Heart left ventricle (tissue), 16 donors: ENCODE measurements around the gene FYN. TPM values are rescaled to one million over a fixed set of nuclear protein-coding genes. Genes with fewer than 3 reads are reported as not detected.
"Not testable (repeated sequence)": the region's sequence is repeated elsewhere in the genome, so short reads cannot be mapped to it uniquely, and the experiment has no call there.

Experiments
- ATAC-seq, 4 donors: fragments of 200-7000 bp; cut with Tn5 transposase; one replicate each; pipeline ENCODE4 v1.9.1; 2020 to 2022; ENCODE audit warnings: moderate library complexity in 4 of 4, mild to moderate bottlenecking in 3 of 4, moderate number of reproducible peaks in 1 of 4
- DNase-seq, 5 donors: peaks; one replicate each; pipeline ENCODE4 v3.0.0-alpha.2; 2020
- H3K27ac ChIP-seq, 12 donors: fragments of 200-600 bp; sonication (generic) in 4 of 12; one replicate each; pipeline versions ENCODE4 v1.5.0 to v1.8.0; 2016 to 2022; ENCODE audit warnings: mild to moderate bottlenecking in 2 of 12
- H3K27me3 ChIP-seq, 9 donors: fragments of 200-600 bp; sonication (generic) in 2 of 9; one replicate each; pipeline versions ENCODE4 v1.5.1 to v1.8.0; 2016 to 2022; ENCODE audit warnings: mild to moderate bottlenecking in 3 of 9
- H3K36me3 ChIP-seq, 9 donors: fragments of 200-600 bp; sonication (generic) in 2 of 9; one replicate each; pipeline versions ENCODE4 v1.5.0 to v1.8.0; 2018 to 2022; ENCODE audit warnings: mild to moderate bottlenecking in 2 of 9
- H3K4me1 ChIP-seq, 12 donors: fragments of 200-600 bp; sonication (generic) in 4 of 12; one replicate each; pipeline versions ENCODE4 v1.5.0 to v1.8.0; 2016 to 2022; ENCODE audit warnings: mild to moderate bottlenecking in 3 of 12
- H3K4me3 ChIP-seq, 12 donors: fragments of 200-600 bp; sonication (generic) in 4 of 12; one replicate each; pipeline versions ENCODE4 v1.5.0 to v1.8.0; 2017 to 2022; ENCODE audit warnings: mild to moderate bottlenecking in 9 of 12, moderate library complexity in 4 of 12
- H3K9me3 ChIP-seq, 12 donors: fragments of 200-600 bp; sonication (generic) in 4 of 12; one replicate each; pipeline versions ENCODE4 v1.5.0 to v1.8.0; 2016 to 2022; ENCODE audit warnings: mild to moderate bottlenecking in 1 of 12
- POLR2A ChIP-seq, 2 donors: fragments of 450-650 bp; IDR thresholded peaks; one replicate each; pipeline ENCODE4 v1.6.1; 2017; ENCODE audit warnings: antibody characterized with exemption in 2 of 2, mild to moderate bottlenecking in 2 of 2, moderate library complexity in 2 of 2
- WGBS, 4 donors: extraction: QIAGEN DNeasy Blood & Tissue Kit in 2 of 4; methylation state at CpG; one replicate each; pipeline versions ENCODE4 v1.1.5 to v1.1.7; 2013 to 2018; 5-methylcytosine and 5-hydroxymethylcytosine counted together
- intact Hi-C, 10 donors: fragments of 100-400 bp; cut with DNase I; formaldehyde crosslinking; loops; one replicate each; pipeline versions ENCODE4 v1.11.1 to v1.14.2; 2022
- polyA plus RNA-seq, 2 donors: library from polyadenylated mRNA; stranded (reverse); fragments of 200-250 nt; gene quantifications; one replicate each; pipeline ENCODE4 v1.2.3, GENCODE V29; 2013
- total RNA-seq, 9 donors: library from RNA; depleted of rRNA in 2 of 9; stranded (reverse); fragments of >200 nt in 2 of 9; fragmentation: NEBNext Ultra II Directional in 3 of 9; extraction: Animal tissue kit (Norgen Biotek cat#: 25700) in 3 of 9; gene quantifications; one replicate each; pipeline versions ENCODE4 v1.1.0 to v1.2.4, GENCODE V29; 2016 to 2023
- TF ChIP-seq, protein P1 (sequence below), 12 donors: fragments of 200-600 bp; sonication (generic) in 4 of 12; IDR thresholded peaks; one replicate each; pipeline versions ENCODE4 v1.5.0 to v1.8.0; 2018 to 2022; ENCODE audit warnings: antibody characterized with exemption in 12 of 12, mild to moderate bottlenecking in 5 of 12
- donor health status: ischemic (EF 13 %, LVEDD 7.1; RV severe dilation, severe dysfunction).
- donor health status: healthy with polysubstance abuse.
- donor health status: DM: no; HTN: yes; CAD: no.
- donor health status: DM: no; HTN: no; CAD: no.
- donor health status: ischemic (EF 25% LVEDD 6.9; RV normal size, moderate dysfunction).
- donor health status: ischemic (EF 25% LVEDD 5.7; RV mildly dilated, moderate dysfunction).
- donor health status: healthy.
- donor health status: DM: yes; HTN: yes; CAD: no.
- donor health status: ischemic (EF 35%, LVEDD 5.7; RV mildly dilated, moderate dysfunction).
- donor health status: nonischemic (EF 11% LVEDD 7.7; RV severe dilation, severe dysfunction).
- donor health status: DM: yes; HTN: yes; CAD: no.
- donor health status: PGD.
- donor health status: ischemic (EF 29% LVEDD 5.4; RV normal size, mild dysfunction).
- donor health status: nonischemic (EF 23%, LVEDD 6.1; RV moderate dilation, normal function).

The FYN gene
- total and polyA plus RNA-seq, 11 donors, result 14.7 to 72.4 (median 52.3) TPM

DNA sequence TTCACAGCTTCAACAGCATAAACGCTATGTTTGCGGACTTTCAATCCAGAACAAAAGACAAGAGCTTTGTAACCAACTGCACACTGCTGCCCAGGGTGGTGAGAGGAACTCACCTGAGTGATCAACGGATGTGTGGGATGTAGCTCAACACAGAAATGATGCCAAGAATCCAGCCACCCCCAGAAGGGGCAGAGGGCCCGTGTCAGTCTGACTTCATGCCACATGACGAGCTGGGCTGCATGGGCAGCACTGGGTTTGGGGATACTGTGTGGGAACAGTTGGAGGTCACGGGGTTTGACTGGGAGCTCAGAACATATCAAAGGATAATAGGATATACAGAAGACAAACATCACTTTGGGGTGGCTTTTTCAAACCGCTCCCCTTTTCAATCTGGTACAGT, 188.2 kb downstream of the FYN start:
- intact Hi-C loops, result no loop called here
- no peaks in the 10 kb centered on the region for H3K9me3 ChIP-seq
- H3K4me1 ChIP-seq, result peaks cover 0 to 72% (median 44%) of the 10 kb centered on the region in 12 donors
- ATAC-seq (no peak), DNase-seq (no peak)
- 85 to 91% (median 88%) methylated on average over 7 of the region's 7 CpGs for WGBS, 4 donors
- TF ChIP-seq, protein P1, sequence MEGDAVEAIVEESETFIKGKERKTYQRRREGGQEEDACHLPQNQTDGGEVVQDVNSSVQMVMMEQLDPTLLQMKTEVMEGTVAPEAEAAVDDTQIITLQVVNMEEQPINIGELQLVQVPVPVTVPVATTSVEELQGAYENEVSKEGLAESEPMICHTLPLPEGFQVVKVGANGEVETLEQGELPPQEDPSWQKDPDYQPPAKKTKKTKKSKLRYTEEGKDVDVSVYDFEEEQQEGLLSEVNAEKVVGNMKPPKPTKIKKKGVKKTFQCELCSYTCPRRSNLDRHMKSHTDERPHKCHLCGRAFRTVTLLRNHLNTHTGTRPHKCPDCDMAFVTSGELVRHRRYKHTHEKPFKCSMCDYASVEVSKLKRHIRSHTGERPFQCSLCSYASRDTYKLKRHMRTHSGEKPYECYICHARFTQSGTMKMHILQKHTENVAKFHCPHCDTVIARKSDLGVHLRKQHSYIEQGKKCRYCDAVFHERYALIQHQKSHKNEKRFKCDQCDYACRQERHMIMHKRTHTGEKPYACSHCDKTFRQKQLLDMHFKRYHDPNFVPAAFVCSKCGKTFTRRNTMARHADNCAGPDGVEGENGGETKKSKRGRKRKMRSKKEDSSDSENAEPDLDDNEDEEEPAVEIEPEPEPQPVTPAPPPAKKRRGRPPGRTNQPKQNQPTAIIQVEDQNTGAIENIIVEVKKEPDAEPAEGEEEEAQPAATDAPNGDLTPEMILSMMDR (IDR thresholded peaks at IDR 0.05), result no peak
- TF ChIP-seq POLR2A (IDR thresholded peaks at IDR 0.05), result no peak
- peaks cover 0 to 69% (median 24%) of the 10 kb centered on the region in 9 donors for H3K36me3 ChIP-seq
- no peak overlapping the region for H3K4me3 ChIP-seq
- no peaks in the 10 kb centered on the region for H3K27me3 ChIP-seq
- peak overlapping the region; percentile 37 to 91 (median 80) for H3K27ac ChIP-seq

DNA sequence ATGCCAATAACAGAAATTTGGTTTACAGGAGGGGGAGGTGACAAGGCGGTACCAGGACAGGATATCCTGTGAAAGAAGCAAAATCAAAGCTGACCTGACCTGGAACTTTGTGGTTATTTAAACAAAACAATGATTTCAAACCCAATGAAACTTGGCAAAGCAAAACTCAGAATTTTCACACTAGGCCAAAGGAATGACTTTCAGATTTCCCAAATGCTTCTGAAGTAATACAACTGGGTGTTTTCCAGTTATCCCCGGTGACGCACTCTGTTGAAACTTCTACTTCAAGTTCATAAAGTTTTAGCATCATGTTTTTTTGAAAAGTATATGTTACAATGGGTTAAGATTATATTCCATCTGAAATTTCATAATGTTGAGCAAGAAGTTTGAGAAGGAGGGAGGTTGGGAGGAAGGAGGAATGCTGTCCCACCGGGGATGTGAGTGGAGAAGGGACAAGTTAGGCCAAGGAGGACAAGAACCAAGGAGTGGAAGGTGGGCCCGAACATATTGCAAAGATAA, 189.4 kb downstream of the FYN start:
- no peaks in the 10 kb centered on the region for H3K9me3 ChIP-seq
- no peaks in the 10 kb centered on the region for H3K27me3 ChIP-seq
- ATAC-seq (peak; percentile 50 to 73 (median 59)), DNase-seq (peak in 1 of 5 donors; percentile 30)
- peaks cover 0 to 69% (median 17%) of the 10 kb centered on the region in 9 donors for H3K36me3 ChIP-seq
- intact Hi-C loops, result no loop called here
- no peak overlapping the region for H3K4me3 ChIP-seq
- H3K27ac ChIP-seq, result peak overlapping the region; percentile 77 to 91 (median 82)
- peaks cover 0 to 83% (median 51%) of the 10 kb centered on the region in 12 donors for H3K4me1 ChIP-seq
- 45 to 56% (median 49%) methylated on average over 5 of the region's 5 CpGs for WGBS, 4 donors
- TF ChIP-seq, protein P1 (IDR thresholded peaks at IDR 0.05), result no peak
- TF ChIP-seq POLR2A (IDR thresholded peaks at IDR 0.05), result no peak

DNA sequence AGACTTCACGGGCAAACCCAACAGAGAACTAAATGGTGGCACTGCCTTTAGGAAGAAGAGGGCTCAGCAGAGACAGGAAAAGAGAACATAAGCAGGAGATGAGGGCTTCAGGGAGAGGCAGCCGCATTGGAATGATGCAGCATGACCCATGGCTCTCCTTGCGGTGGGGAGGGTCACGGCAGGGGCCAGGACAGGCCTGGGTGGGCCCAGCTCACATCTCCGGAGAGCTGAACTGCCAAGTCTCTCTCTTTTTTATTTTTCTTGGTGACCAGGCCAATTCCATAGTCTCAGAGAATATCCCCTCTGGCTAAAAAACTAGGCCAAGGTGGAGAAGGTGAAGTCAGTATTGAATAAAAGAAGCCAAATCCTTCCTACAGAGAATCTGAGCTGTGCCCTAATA, 190.1 kb downstream of the FYN start:
- TF ChIP-seq, protein P1 (IDR thresholded peaks at IDR 0.05), result no peak
- TF ChIP-seq POLR2A (IDR thresholded peaks at IDR 0.05), result no peak
- Histone ChIP-seq H3K9me3 (no peaks in the 10 kb centered on the region), H3K4me1 (peaks cover 0 to 82% (median 51%) of the 10 kb centered on the region in 12 donors), H3K36me3 (peaks cover 0 to 62% (median 16%) of the 10 kb centered on the region in 9 donors), H3K27me3 (no peaks in the 10 kb centered on the region), H3K4me3 (no peak overlapping the region), H3K27ac (peak overlapping the region; percentile 70 to 90 (median 81))
- ATAC-seq, result peak in 3 of 4 donors; percentile 29 to 38 (median 32)
- peak in 1 of 5 donors; percentile 39 for DNase-seq
- intact Hi-C loops, result no loop called here
- 54 to 62% (median 60%) methylated on average over 5 of the region's 5 CpGs for WGBS, 4 donors

DNA sequence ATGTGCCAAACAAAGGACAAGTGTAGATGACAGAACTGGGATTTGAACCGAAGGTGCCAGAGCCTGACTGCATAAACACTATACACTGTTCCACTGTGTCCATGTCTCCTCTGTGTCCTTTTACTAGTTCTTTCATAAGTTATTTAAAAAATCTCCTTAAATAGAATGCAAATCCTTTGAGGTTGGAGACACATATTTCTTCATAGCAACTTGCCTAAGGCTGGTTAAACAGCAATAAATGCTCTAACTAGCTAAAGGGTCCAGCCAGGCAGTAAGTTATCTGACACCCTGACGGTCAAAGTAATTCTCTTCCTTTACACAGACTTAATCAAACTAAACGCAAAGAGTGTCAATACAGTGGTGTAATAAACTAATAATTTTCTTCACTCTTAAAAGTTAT, 191.4 kb downstream of the FYN start:
- Histone ChIP-seq H3K27me3 (no peaks in the 10 kb centered on the region), H3K4me1 (peaks cover 0 to 82% (median 49%) of the 10 kb centered on the region in 12 donors), H3K27ac (peak overlapping the region in 9 of 12 donors; percentile 11 to 90 (median 78)), H3K4me3 (no peak overlapping the region), H3K36me3 (peaks cover 0 to 63% (median 20%) of the 10 kb centered on the region in 9 donors), H3K9me3 (no peaks in the 10 kb centered on the region)
- intact Hi-C loops, result no loop called here
- ATAC-seq, result no peak
- no peak for DNase-seq
- 90 to 92% (median 92%) methylated on average over 3 of the region's 3 CpGs for WGBS, 4 donors
- TF ChIP-seq, protein P1 (IDR thresholded peaks at IDR 0.05), result no peak
- TF ChIP-seq POLR2A (IDR thresholded peaks at IDR 0.05), result no peak

DNA sequence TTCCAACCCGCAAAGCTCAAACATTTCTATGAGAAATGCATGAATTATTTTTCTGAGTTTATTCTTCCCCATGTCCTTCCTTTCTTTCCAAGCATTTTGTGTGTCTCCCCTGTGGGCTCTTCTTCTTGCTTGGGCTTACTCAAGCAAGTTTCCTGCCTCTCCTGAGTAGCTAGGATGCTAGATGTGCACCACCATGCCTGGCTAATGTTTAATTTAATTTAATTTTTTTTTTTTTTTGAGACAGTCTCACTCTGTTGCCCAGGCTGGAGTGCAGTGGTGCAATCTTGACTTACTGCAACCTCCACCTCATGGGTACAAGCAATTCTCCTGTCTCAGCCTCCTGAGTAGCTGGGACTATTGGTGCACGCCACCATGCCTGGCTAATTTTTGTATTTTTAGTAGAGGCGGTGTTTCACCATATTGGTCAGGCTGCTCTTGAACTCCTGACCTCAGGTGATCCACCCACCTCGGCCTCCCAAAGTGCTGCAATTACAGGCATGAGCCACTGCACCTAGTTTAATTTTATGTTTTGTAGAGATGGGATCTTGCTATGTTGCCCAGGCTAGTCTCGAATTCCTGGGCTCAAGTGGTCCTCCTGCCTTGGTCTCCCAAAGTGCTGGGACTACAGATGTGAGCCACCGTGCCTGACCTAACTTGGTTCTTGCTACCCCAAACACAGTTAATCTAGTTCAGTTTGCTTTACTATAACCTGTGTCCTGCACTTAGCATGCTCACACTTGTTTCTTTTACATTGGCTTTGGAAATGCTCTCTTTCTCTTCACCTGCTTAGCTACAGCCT, 192.2 kb downstream of the FYN start:
- peak overlapping the region in 1 of 12 donors; percentile 11 for H3K27ac ChIP-seq
- DNase-seq, H3K27me3 ChIP-seq, intact Hi-C loops, H3K4me3 ChIP-seq, H3K9me3 ChIP-seq, ATAC-seq: not testable (repeated sequence)
- WGBS, 4 donors, result 98 to 99% (median 99%) methylated on average over 6 of the region's 6 CpGs
- peaks cover 0 to 70% (median 25%) of the 10 kb centered on the region in 9 donors for H3K36me3 ChIP-seq
- H3K4me1 ChIP-seq, result peaks cover 0 to 74% (median 42%) of the 10 kb centered on the region in 12 donors
